Measurements from ENCODE around the gene LLPH.
"Not testable (repeated sequence)": the region's sequence is repeated elsewhere in the genome, so short reads cannot be mapped to it uniquely, and the experiment has no call there.

The LLPH gene

GRCh38 chr12:66130267-66131066 is at the start of gene LLPH:
Gene LLPH (minus strand): TSS chr12:66130750. CDS start chr12:66129106, 1,644 bp downstream.
- peak; percentile 68 for DNase-seq (ENCODE audit: low spot score)

GRCh38 chr12:66176105-66176900 is 45.8 kb upstream of the LLPH start:
- DNase-seq (ENCODE audit: low spot score), result no peak

- not testable (repeated sequence) for DNase-seq (ENCODE audit: low spot score)
These were observed 44.1 kb upstream of the LLPH start for GRCh38 chr12:66174391-66175325.

GRCh38 chr12:66170606-66171005 is 40.1 kb upstream of the LLPH start:
- DNase-seq (ENCODE audit: low spot score), result no peak

GRCh38 chr12:66169221-66170170 is 38.9 kb upstream of the LLPH start, which contains the start of gene TMBIM4:
Gene TMBIM4 (minus strand): TSS chr12:66169996. CDS start chr12:66169951, 45 bp downstream.
- DNase-seq (ENCODE audit: low spot score), result peak; percentile 85

- DNase-seq (ENCODE audit: low spot score), result no peak
These were observed 37.9 kb upstream of the LLPH start for GRCh38 chr12:66168410-66168809.

GRCh38 chr12:66166561-66166960 is 36.0 kb upstream of the LLPH start:
- DNase-seq (ENCODE audit: low spot score), result no peak

- no peak for DNase-seq (ENCODE audit: low spot score)
These were observed 34.6 kb upstream of the LLPH start for GRCh38 chr12:66165141-66165540.

- DNase-seq (ENCODE audit: low spot score), result no peak
These were observed 33.8 kb upstream of the LLPH start for GRCh38 chr12:66164349-66164821.

GRCh38 chr12:66163289-66163688 is 32.7 kb upstream of the LLPH start:
- no peak for DNase-seq (ENCODE audit: low spot score)

- DNase-seq (ENCODE audit: low spot score), result no peak
These were observed 32.2 kb upstream of the LLPH start for GRCh38 chr12:66162701-66163100.

- DNase-seq (ENCODE audit: low spot score), result no peak
These were observed 30.2 kb upstream of the LLPH start for GRCh38 chr12:66160704-66161103.

- no peak for DNase-seq (ENCODE audit: low spot score)
These were observed 28.6 kb upstream of the LLPH start for GRCh38 chr12:66159123-66159522.

GRCh38 chr12:66156654-66157053 is 26.1 kb upstream of the LLPH start:
- DNase-seq (ENCODE audit: low spot score), result no peak

- DNase-seq (ENCODE audit: low spot score), result no peak
These were observed 24.2 kb upstream of the LLPH start for GRCh38 chr12:66154776-66155175.

- no peak for DNase-seq (ENCODE audit: low spot score)
These were observed 22.2 kb upstream of the LLPH start for GRCh38 chr12:66152732-66153131.

- no peak for DNase-seq (ENCODE audit: low spot score)
These were observed 19.3 kb upstream of the LLPH start for GRCh38 chr12:66149702-66150398.

GRCh38 chr12:66144791-66145754 is 14.5 kb upstream of the LLPH start:
- DNase-seq (ENCODE audit: low spot score), result peak; percentile 89

- no peak for DNase-seq (ENCODE audit: low spot score)
These were observed 13.3 kb upstream of the LLPH start for GRCh38 chr12:66143868-66144267.

Data from kidney capillary endothelial cell (primary cell).